Measurements from ENCODE around the gene MED27. TPM values are rescaled to one million over a fixed set of nuclear protein-coding genes. Genes with fewer than 3 reads are reported as not detected.

MED27 gene
- total and polyA plus RNA-seq, 2 of the 8 experiments (the other 6 are each of a cell fraction or from before 2014, with no cell fraction given) = 29.9 to 56.5 TPM

DNA sequence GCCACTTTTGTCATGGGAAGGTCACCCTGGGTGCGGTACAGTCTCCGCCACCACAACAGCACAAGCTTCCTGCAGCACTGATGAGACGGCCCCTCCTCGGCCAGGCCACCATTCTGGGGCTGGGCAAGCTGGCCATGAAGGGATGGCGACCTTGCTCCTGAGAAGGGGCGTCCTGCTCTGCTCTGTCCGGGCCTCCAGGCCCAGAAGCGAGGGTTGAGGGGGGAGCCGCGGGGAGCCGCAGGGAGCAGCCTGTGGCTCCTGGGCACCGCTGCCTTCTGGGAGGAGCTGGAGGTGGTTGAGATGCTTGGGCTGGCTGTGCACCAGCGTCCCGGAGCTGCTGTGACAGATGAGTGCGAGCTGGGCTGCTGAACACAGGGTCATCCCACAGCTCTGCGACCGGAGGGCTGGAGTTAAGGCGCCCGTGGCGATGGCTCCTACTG, 255.5 kb downstream of the MED27 start (continued):
- TF ChIP-seq NANOG (IDR thresholded peaks at IDR 0.05; ENCODE audit: insufficient read depth, low read depth, low read length, poor library complexity, severe bottlenecking) = no peak
